NCI-H774 (cell line): ENCODE data around the gene DEK.
"Not testable (repeated sequence)": the region's sequence is repeated elsewhere in the genome, so short reads cannot be mapped to it uniquely, and the experiment has no call there.

Experiments
- DNase-seq: peaks from one replicate; lab custom pipeline; 2025; lab: John Stamatoyannopoulos, UW

The DEK gene

DNA sequence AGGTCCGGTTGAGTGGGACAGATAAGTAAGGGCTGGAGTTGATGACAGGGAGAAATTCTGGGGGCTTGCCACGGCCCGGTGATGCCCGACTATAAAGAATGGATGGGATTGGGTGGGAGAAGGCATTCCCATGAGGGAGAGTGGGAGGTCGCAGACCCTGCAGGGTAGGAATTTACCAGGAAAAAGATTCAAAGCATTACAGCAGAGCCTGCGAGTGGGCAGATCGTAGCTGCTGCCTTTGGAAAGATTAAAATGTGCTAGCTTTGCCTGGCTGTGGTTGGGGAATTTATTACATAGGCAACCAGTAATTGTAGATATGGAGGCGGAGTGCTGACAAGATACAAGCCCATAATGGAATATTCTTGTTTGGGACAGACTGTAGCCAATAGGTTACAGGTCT lies 59.6 kb downstream of the DEK start:
- DNase-seq: no peak

- DNase-seq: no peak
Observed at GRCh38 chr6:18203786-18204185, 60.5 kb downstream of the DEK start.

DNA sequence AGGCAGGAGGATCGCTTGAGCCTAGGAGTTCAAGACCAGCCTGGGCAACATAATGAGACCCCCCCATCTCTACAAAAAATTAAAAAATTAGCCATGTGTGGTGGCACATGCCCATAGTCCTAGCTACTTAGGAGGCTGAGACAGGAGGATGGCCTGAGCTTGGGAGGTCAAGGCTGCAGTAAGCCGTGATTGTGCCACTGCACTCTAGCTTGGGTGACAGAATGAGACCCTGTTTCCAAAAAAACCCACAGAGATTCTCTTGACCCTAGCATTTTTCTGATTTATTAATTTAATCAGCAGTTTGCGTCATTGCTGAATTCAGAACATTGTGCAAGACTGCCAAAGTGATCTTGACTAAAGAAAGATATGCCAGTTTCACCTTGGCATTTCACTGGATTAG lies 72.3 kb downstream of the DEK start:
- no peak for DNase-seq

GRCh38 chr6:18189196-18189595 lies 75.1 kb downstream of the DEK start:
- DNase-seq: no peak

- DNase-seq: no peak
Observed at GRCh38 chr6:18187701-18188100, 76.6 kb downstream of the DEK start.

DNA sequence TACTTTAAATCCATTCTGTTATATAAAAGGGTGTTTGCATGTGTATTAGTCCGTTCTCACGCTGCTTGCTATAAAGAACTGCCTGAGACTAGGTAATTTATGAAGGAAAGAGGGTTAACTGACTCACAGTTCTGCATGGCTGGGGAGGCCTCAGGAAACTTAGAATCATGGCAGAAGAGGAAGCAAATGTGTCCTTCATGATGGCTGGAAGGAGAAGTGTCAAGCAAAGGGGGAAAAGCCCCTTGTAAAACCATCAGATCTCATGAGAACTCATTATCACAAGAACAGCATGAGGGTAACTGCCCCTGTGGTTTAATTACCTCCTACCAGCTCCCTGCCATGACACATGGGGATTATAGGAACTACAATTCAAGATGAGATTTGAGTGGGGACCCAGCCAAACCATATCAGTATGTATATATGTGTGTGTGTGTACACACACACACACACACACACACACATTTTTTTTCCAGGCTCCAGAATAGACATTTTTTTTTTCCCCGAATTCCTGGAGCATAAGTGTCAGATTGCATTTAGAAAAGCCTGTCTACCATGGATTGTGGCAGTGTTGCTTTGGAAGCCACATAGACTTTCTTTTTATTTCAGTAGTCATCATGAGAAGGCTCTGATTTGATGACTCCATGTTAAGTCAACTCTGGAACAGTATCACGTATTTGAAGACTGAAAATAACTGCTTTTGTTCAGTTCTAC lies 77.6 kb downstream of the DEK start:
- no peak for DNase-seq

DNA sequence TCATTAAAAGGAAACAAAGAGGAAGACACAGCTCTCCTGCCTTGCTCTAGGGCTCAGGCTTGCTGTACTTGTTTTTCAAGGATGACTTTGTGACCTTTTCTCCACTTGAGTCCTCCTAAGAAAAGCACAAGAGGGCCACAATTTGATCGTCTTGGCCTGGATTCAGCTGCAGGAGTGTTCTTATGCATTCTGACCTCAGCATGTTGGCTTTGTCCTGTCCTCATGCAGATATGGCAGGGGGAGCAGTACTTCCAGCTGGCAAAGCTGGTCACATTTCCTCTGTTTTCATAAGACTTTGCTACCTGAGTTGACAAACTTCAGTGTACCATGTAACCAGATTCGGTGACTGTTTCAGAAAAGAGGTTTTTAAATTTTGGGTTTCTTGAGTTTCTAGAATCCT lies 78.3 kb downstream of the DEK start:
- DNase-seq: no peak

GRCh38 chr6:18185624-18186023 lies 78.7 kb downstream of the DEK start:
- no peak for DNase-seq

DNA sequence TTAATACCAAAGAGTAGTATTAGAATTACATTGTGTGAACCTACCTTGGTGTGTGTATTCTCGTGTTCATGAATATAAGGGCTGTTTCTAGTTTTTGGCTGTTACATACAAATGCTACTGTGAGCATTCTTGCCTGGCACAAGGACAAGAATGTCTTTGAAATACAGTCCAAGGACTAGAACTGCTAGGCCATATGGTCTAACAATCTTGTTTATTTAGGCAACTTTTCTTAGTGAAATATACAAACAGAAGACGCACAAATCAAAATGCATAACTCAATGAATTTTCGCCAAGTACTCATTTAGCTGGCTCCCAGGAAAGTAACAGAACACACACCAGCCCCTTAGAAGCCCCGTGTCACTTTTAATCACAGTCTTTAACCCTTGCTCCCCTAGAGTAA lies 80.6 kb downstream of the DEK start:
- DNase-seq: no peak

GRCh38 chr6:18182568-18182967 lies 81.8 kb downstream of the DEK start:
- no peak for DNase-seq

DNA sequence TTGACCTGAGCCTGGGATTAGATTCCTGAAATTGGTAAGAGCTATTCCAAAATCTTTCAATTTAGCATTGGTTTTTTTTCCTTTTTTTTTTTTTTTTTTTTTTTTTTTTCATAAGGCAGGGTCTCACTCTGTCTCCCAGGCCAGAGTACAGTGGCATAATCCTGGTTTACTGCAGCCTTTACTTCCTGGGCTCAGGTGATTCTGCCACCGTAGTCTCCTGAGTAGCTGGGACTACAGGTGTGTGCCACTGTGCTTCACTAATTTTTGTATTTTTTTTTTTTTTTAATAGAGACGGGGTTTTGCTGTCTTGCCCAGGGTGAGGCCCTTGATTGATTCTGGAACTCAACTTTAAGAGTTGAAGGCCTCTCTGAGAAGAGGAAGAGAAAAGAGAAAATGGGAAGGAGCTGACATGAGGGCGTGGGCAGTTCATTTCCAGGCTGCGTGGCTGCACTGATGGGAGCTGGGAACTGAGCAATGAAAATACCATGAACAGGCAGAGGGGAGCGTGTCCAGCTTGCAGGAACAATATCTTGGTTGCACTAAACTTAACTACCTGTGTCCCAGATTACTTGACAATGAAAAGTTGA lies 84.5 kb downstream of the DEK start:
- no peak for DNase-seq

- DNase-seq: no peak
Observed at GRCh38 chr6:18178960-18179615, 85.2 kb downstream of the DEK start.

DNA sequence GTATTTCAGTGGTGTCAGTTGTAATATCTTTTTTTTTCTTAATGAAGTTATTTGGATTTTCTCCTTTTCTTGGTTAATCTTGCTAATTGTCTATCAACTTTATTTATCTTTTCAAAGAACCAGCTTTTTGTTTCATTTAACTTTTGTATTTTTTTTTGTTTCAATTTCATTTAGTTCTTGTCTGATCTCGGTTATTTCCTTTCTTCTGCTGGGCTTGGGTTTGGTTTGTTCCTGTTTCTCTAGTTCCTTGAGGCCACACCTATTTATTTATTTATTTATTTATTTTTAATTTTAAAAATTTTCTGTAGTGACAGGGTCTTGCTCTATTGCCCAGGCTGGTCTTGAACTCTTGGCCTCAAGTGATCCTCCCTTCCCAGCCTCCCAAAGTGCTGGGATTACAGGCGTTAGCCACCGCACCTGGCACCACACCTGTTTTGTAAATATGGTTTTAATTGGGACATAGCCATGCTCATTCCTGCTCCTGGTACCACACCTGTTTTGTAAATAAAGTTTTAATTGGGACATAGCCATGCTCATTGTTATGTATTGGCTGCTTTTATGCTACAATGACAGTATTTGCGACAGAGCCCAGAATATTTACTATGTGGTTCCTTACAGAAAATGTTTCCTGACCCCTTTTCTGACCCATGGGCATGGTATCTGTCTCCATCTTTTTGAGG lies 86.9 kb downstream of the DEK start:
- no peak for DNase-seq

DNA sequence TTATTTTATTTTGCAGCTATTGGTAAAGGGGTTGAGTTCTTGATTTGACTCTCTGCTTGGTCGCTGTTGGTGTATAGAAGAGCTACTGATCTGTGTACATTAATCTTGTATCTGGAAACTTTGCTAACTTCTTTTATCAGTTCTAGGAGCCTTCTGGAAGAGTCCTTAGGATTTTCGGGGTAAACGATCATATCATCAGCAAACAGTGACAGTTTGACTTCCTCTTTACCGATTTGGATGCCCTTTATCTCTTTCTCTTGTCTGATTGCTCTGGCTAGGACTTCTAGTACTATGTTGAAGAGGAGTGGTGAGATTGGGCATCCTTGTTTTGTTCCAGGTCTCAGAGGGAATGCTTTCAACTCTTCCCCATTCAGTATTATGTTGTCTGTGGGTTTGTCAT lies 88.1 kb downstream of the DEK start:
- DNase-seq: not testable (repeated sequence)
